ENCODE measurements around the gene RPSA. TPM values are rescaled to one million over a fixed set of nuclear protein-coding genes. Genes with fewer than 3 reads are reported as not detected.

Gene RPSA
- total and polyA plus RNA-seq, 4 donors = 641 to 1,348 (median 1,169) TPM

- H3K4me3 ChIP-seq (ENCODE audit: low read depth, low read length) = no peak overlapping the region
- peak in 4 of 6 donors; percentile 4 to 63 (median 24) for DNase-seq (ENCODE audit: low read depth in 4 of 6, low spot score in 6 of 6)
- no peaks in the 10 kb centered on the region for H3K27me3 ChIP-seq (ENCODE audit: control insufficient read depth, insufficient read depth, low read length)
- no peaks in the 10 kb centered on the region for H3K9me3 ChIP-seq (ENCODE audit: control insufficient read depth, insufficient read depth, low read length)
- H3K36me3 ChIP-seq (ENCODE audit: control insufficient read depth, insufficient read depth, low read length) = no peaks in the 10 kb centered on the region
- H3K27ac ChIP-seq (ENCODE audit: low read depth, low read length) = no peak overlapping the region
- 17% methylated on average over 2 of the region's 4 CpGs for WGBS (ENCODE audit: insufficient coverage)
- H3K4me1 ChIP-seq (ENCODE audit: control insufficient read depth, insufficient read depth, low read length) = peaks cover 3% of the 10 kb centered on the region
Observed at GRCh38 chr3:39378088-39378487, 28.4 kb upstream of the RPSA start.

GRCh38 chr3:39378957-39379777 is 27.4 kb upstream of the RPSA start:
- Histone ChIP-seq H3K9me3 (ENCODE audit: control insufficient read depth, insufficient read depth, low read length) (no peaks in the 10 kb centered on the region), H3K27ac (ENCODE audit: low read depth, low read length) (no peak overlapping the region), H3K27me3 (ENCODE audit: control insufficient read depth, insufficient read depth, low read length) (no peaks in the 10 kb centered on the region), H3K4me3 (ENCODE audit: low read depth, low read length) (no peak overlapping the region), H3K4me1 (ENCODE audit: control insufficient read depth, insufficient read depth, low read length) (peaks cover 8% of the 10 kb centered on the region), H3K36me3 (ENCODE audit: control insufficient read depth, insufficient read depth, low read length) (no peaks in the 10 kb centered on the region)
- DNase-seq (ENCODE audit: low read depth in 4 of 6, low spot score in 6 of 6) = no peak
- 100% methylated on average over 4 of the region's 10 CpGs for WGBS (ENCODE audit: insufficient coverage)

- peaks cover 13% of the 10 kb centered on the region for H3K4me1 ChIP-seq (ENCODE audit: control insufficient read depth, insufficient read depth, low read length)
- H3K27ac ChIP-seq (ENCODE audit: low read depth, low read length) = no peak overlapping the region
- no peak overlapping the region for H3K4me3 ChIP-seq (ENCODE audit: low read depth, low read length)
- no peaks in the 10 kb centered on the region for H3K9me3 ChIP-seq (ENCODE audit: control insufficient read depth, insufficient read depth, low read length)
- no peak for DNase-seq (ENCODE audit: low read depth in 4 of 6, low spot score in 6 of 6)
- H3K27me3 ChIP-seq (ENCODE audit: control insufficient read depth, insufficient read depth, low read length) = no peaks in the 10 kb centered on the region
- H3K36me3 ChIP-seq (ENCODE audit: control insufficient read depth, insufficient read depth, low read length) = no peaks in the 10 kb centered on the region
- WGBS (ENCODE audit: insufficient coverage) = no CpG with 5 or more reads among the region's 5 CpGs
Observed at GRCh38 chr3:39379778-39380155, 26.8 kb upstream of the RPSA start.

GRCh38 chr3:39381432-39381831 is 25.1 kb upstream of the RPSA start:
- WGBS (ENCODE audit: insufficient coverage) = no CpG with 5 or more reads among the region's 3 CpGs
- DNase-seq (ENCODE audit: low read depth in 4 of 6, low spot score in 6 of 6) = no peak

GRCh38 chr3:39383045-39383880 is 23.3 kb upstream of the RPSA start, which contains the start of gene SLC25A38:
Gene SLC25A38, plus strand, starts transcription at chr3:39383370. Its CDS starts 355 bp downstream, at chr3:39383725.
- Histone ChIP-seq H3K9me3 (ENCODE audit: control insufficient read depth, insufficient read depth, low read length) (no peaks in the 10 kb centered on the region), H3K4me3 (ENCODE audit: low read depth, low read length) (peak within 1 kb of the TSS; percentile 93), H3K36me3 (ENCODE audit: control insufficient read depth, insufficient read depth, low read length) (no peaks in the 10 kb centered on the region), H3K4me1 (ENCODE audit: control insufficient read depth, insufficient read depth, low read length) (peaks cover 19% of the 10 kb centered on the region), H3K27ac (ENCODE audit: low read depth, low read length) (peak within 1 kb of the TSS; percentile 96), H3K27me3 (ENCODE audit: control insufficient read depth, insufficient read depth, low read length) (no peaks in the 10 kb centered on the region)
- DNase-seq (ENCODE audit: low read depth in 4 of 6, low spot score in 6 of 6) = peak; percentile 65 to 97 (median 80)
- under 1% methylated on average over 61 of the region's 62 CpGs for WGBS (ENCODE audit: insufficient coverage)

More at GRCh38 chr3:39381432-39381831, 25.1 kb upstream of the RPSA start:
- Histone ChIP-seq H3K4me1 (ENCODE audit: control insufficient read depth, insufficient read depth, low read length) (peaks cover 19% of the 10 kb centered on the region), H3K27ac (ENCODE audit: low read depth, low read length) (no peak overlapping the region), H3K4me3 (ENCODE audit: low read depth, low read length) (no peak overlapping the region), H3K27me3 (ENCODE audit: control insufficient read depth, insufficient read depth, low read length) (no peaks in the 10 kb centered on the region), H3K36me3 (ENCODE audit: control insufficient read depth, insufficient read depth, low read length) (no peaks in the 10 kb centered on the region), H3K9me3 (ENCODE audit: control insufficient read depth, insufficient read depth, low read length) (no peaks in the 10 kb centered on the region)

- WGBS (ENCODE audit: insufficient coverage) = 0% methylated on average over 57 of the region's 66 CpGs
- DNase-seq (ENCODE audit: low read depth in 4 of 6, low spot score in 6 of 6) = peak; percentile 83 to 97 (median 88)
Observed at GRCh38 chr3:39383881-39384664, 22.4 kb upstream of the RPSA start.

GRCh38 chr3:39384665-39385000 is 21.9 kb upstream of the RPSA start:
- H3K36me3 ChIP-seq (ENCODE audit: control insufficient read depth, insufficient read depth, low read length) = peaks cover 3% of the 10 kb centered on the region
- H3K4me3 ChIP-seq (ENCODE audit: low read depth, low read length) = peak overlapping the region; percentile 93
- peak overlapping the region; percentile 71 for H3K27ac ChIP-seq (ENCODE audit: low read depth, low read length)
- peaks cover 19% of the 10 kb centered on the region for H3K4me1 ChIP-seq (ENCODE audit: control insufficient read depth, insufficient read depth, low read length)
- DNase-seq (ENCODE audit: low read depth in 4 of 6, low spot score in 6 of 6) = no peak
- no peaks in the 10 kb centered on the region for H3K9me3 ChIP-seq (ENCODE audit: control insufficient read depth, insufficient read depth, low read length)
- 80% methylated on average over 9 of the region's 14 CpGs for WGBS (ENCODE audit: insufficient coverage)
- no peaks in the 10 kb centered on the region for H3K27me3 ChIP-seq (ENCODE audit: control insufficient read depth, insufficient read depth, low read length)

More at GRCh38 chr3:39383881-39384664, 22.4 kb upstream of the RPSA start:
- H3K27ac ChIP-seq (ENCODE audit: low read depth, low read length) = peak overlapping the region; percentile 96
- H3K36me3 ChIP-seq (ENCODE audit: control insufficient read depth, insufficient read depth, low read length) = no peaks in the 10 kb centered on the region
- H3K4me3 ChIP-seq (ENCODE audit: low read depth, low read length) = peak overlapping the region; percentile 93
- no peaks in the 10 kb centered on the region for H3K27me3 ChIP-seq (ENCODE audit: control insufficient read depth, insufficient read depth, low read length)
- no peaks in the 10 kb centered on the region for H3K9me3 ChIP-seq (ENCODE audit: control insufficient read depth, insufficient read depth, low read length)
- peaks cover 19% of the 10 kb centered on the region for H3K4me1 ChIP-seq (ENCODE audit: control insufficient read depth, insufficient read depth, low read length)

GRCh38 chr3:39385456-39386090 is 20.9 kb upstream of the RPSA start:
- Histone ChIP-seq H3K27me3 (ENCODE audit: control insufficient read depth, insufficient read depth, low read length) (no peaks in the 10 kb centered on the region), H3K9me3 (ENCODE audit: control insufficient read depth, insufficient read depth, low read length) (no peaks in the 10 kb centered on the region), H3K36me3 (ENCODE audit: control insufficient read depth, insufficient read depth, low read length) (peaks cover 8% of the 10 kb centered on the region), H3K4me1 (ENCODE audit: control insufficient read depth, insufficient read depth, low read length) (peaks cover 19% of the 10 kb centered on the region), H3K27ac (ENCODE audit: low read depth, low read length) (no peak overlapping the region), H3K4me3 (ENCODE audit: low read depth, low read length) (no peak overlapping the region)
- no peak for DNase-seq (ENCODE audit: low read depth in 4 of 6, low spot score in 6 of 6)
- WGBS (ENCODE audit: insufficient coverage) = 79% methylated on average over 8 of the region's 9 CpGs

- WGBS (ENCODE audit: insufficient coverage) = 95% methylated on average over 1 of the region's 5 CpGs
- peaks cover 19% of the 10 kb centered on the region for H3K4me1 ChIP-seq (ENCODE audit: control insufficient read depth, insufficient read depth, low read length)
- peaks cover 15% of the 10 kb centered on the region for H3K36me3 ChIP-seq (ENCODE audit: control insufficient read depth, insufficient read depth, low read length)
- H3K4me3 ChIP-seq (ENCODE audit: low read depth, low read length) = no peak overlapping the region
- DNase-seq (ENCODE audit: low read depth in 4 of 6, low spot score in 6 of 6) = no peak
- no peaks in the 10 kb centered on the region for H3K9me3 ChIP-seq (ENCODE audit: control insufficient read depth, insufficient read depth, low read length)
- no peak overlapping the region for H3K27ac ChIP-seq (ENCODE audit: low read depth, low read length)
- no peaks in the 10 kb centered on the region for H3K27me3 ChIP-seq (ENCODE audit: control insufficient read depth, insufficient read depth, low read length)
Observed at GRCh38 chr3:39386318-39386717, 20.2 kb upstream of the RPSA start.
